K562 (cell line): Measurements from ENCODE around the gene FYB1. TPM values are rescaled to one million over a fixed set of nuclear protein-coding genes. Genes with fewer than 3 reads are reported as not detected.

Source experiments
- ATAC-seq: fragments of 200-7000 bp; cut with Tn5 transposase; 3 replicates; pipeline ENCODE4 v1.9.1; 2020; ENCODE audit warnings: moderate library complexity
- BruUV-seq: library from RNA; stranded (reverse); fragments of 400-500 nt; replicated peaks from 2 replicates; lab custom pipeline; 2021; lab: Mats Ljungman, UMichigan
- CTCF ChIA-PET: fragments of 300-600 bp; formaldehyde crosslinking; extraction: SDS; loops from one replicate; lab custom pipeline; 2021; ENCODE audit warnings: low intra/inter-chr PET ratio; lab: Yijun Ruan, JAX
- POLR2A ChIA-PET: fragments of 300-600, 350-650 bp; sonication (Branson Sonifier 250); formaldehyde crosslinking; extraction: SDS; loops from one replicate; lab custom pipeline; 2021; ENCODE audit warnings: antibody characterized with exemption, inconsistent platforms; lab: Yijun Ruan, JAX
- DNase-seq, 4 experiments: peaks; one replicate each; pipeline versions ENCODE4 v3.0.0 to v3.0.0-alpha.2; 2011 to 2018; ENCODE audit warnings: low spot score in 3 of 4, mixed read lengths in 3 of 4; ENCODE audit errors: extremely low read depth in 1 of 4
- FAIRE-seq: peaks from 2 replicates; lab custom pipeline; 2011; peaks lifted over from hg19 to GRCh38; lab: Jason Lieb, UNC
- H2AFZ ChIP-seq: 2 replicates; pipeline ENCODE4 v1.6.0; 2011; ENCODE audit warnings: low read depth, low read length, control low read depth, inconsistent platforms
- H3K27ac ChIP-seq: fragments of 200-600 bp; 3 replicates; pipeline ENCODE4 v1.8.0; 2011; ENCODE audit warnings: low read depth, mild to moderate bottlenecking, control low read depth, inconsistent platforms, low read length, moderate library complexity, mixed read lengths; ENCODE audit errors: extremely low read depth
- H3K27me3 ChIP-seq, 2 experiments: fragments of 300-600 bp in 1 of 2; 2 replicates in 1 of 2; 3 replicates in 1 of 2; pipeline versions ENCODE4 v1.6.0 to v1.8.0; 2011; ENCODE audit warnings: inconsistent platforms in 2 of 2, low read length in 2 of 2, mild to moderate bottlenecking in 1 of 2, mixed read lengths in 1 of 2, moderate library complexity in 1 of 2; ENCODE audit not compliant: control insufficient read depth in 2 of 2, insufficient read depth in 2 of 2
- H3K36me3 ChIP-seq: fragments of 300-600 bp; 3 replicates; pipeline ENCODE4 v1.8.0; 2011; ENCODE audit warnings: mild to moderate bottlenecking, low read length, inconsistent platforms; ENCODE audit not compliant: control insufficient read depth, insufficient read depth
- H3K4me1 ChIP-seq, 2 experiments: fragments of 200-600 bp in 1 of 2; replicated peaks in 1 of 2; 2 replicates in 1 of 2; 3 replicates in 1 of 2; pipeline versions ENCODE4 v1.5.1 to v1.8.0; 2011; ENCODE audit warnings: inconsistent platforms in 2 of 2, low read length in 2 of 2, mild to moderate bottlenecking in 1 of 2, mixed read lengths in 1 of 2, moderate library complexity in 1 of 2; ENCODE audit not compliant: control insufficient read depth in 2 of 2, insufficient read depth in 2 of 2
- H3K4me2 ChIP-seq: 2 replicates; pipeline ENCODE4 v1.6.1; 2011; ENCODE audit warnings: low read length, control low read depth, inconsistent platforms, mixed read lengths; ENCODE audit not compliant: insufficient read depth
- H3K4me3 ChIP-seq: fragments of 200-600 bp; sonication (generic), shearing (Covaris generic); 2 replicates; pipeline ENCODE4 v1.5.1; 2016; ENCODE audit warnings: control low read depth, inconsistent platforms
- H3K79me2 ChIP-seq: fragments of 200-600 bp; 3 replicates; pipeline ENCODE4 v1.8.0; 2011; ENCODE audit warnings: low read length, inconsistent platforms; ENCODE audit not compliant: control insufficient read depth, insufficient read depth
- H3K9ac ChIP-seq, 2 experiments: 2 replicates each; pipeline versions ENCODE4 v1.6.0 to v1.6.1; 2011; ENCODE audit warnings: low read depth in 2 of 2, low read length in 2 of 2, control low read depth in 1 of 2, inconsistent platforms in 1 of 2, mild to moderate bottlenecking in 1 of 2, mixed read lengths in 1 of 2; ENCODE audit not compliant: insufficient read depth in 1 of 2
- H3K9me1 ChIP-seq: one replicate; pipeline ENCODE4 v1.6.0; 2011; ENCODE audit warnings: inconsistent platforms, mild to moderate bottlenecking, low read length, moderate library complexity; ENCODE audit not compliant: control insufficient read depth, insufficient read depth
- H3K9me3 ChIP-seq: replicated peaks from 2 replicates; pipeline ENCODE4 v1.5.1; 2011; ENCODE audit warnings: low read depth, low read length, inconsistent platforms; ENCODE audit not compliant: control insufficient read depth, insufficient read depth
- H4K20me1 ChIP-seq: replicated peaks from 2 replicates; pipeline ENCODE4 v1.6.1; 2011; ENCODE audit warnings: low read length, inconsistent platforms, mixed read lengths; ENCODE audit not compliant: control insufficient read depth, insufficient read depth
- CEBPB ChIP-seq: fragments of 450-650 bp; IDR thresholded peaks from 2 replicates; pipeline ENCODE4 v1.6.1; 2016; ENCODE audit warnings: missing genetic modification characterization, missing compliant biosample characterization
- HNRNPH1 ChIP-seq: fragments of 200-400 bp; formaldehyde crosslinking; optimal IDR thresholded peaks from 2 replicates; pipeline ENCODE3; 2017; ENCODE audit warnings: low read depth, mild to moderate bottlenecking, low read length, moderate library complexity
- NR4A1 ChIP-seq, 2 experiments: fragments of 250-450 bp in 1 of 2; fragments of 450-650 bp in 1 of 2; sonication (Bioruptor Pico) in 1 of 2; IDR thresholded peaks; 2 replicates each; pipeline versions ENCODE4 v1.4.0 to v1.6.1; 2016 to 2020; ENCODE audit warnings: mild to moderate bottlenecking in 2 of 2, missing compliant biosample characterization in 1 of 2, missing genetic modification characterization in 1 of 2, moderate library complexity in 1 of 2
- TEAD2 ChIP-seq: fragments of 450-650 bp; IDR thresholded peaks from 2 replicates; pipeline ENCODE4 v1.6.1; 2016; ENCODE audit warnings: missing genetic modification characterization, control low read depth, missing compliant biosample characterization
- WGBS: fragments of 100-300 bp; shearing (Covaris generic); methylation state at CpG from one replicate; pipeline ENCODE4 v1.1.6; 2016; ENCODE audit warnings: low coverage, mixed read lengths; ENCODE audit not compliant: insufficient coverage; ENCODE audit errors: missing lambda C conversion rate; 5-methylcytosine and 5-hydroxymethylcytosine counted together
- in situ Hi-C: fragments of 300-500 bp; cut with MboI; formaldehyde crosslinking; loops from 4 replicates; pipeline ENCODE4 v1.15.0; 2018; ENCODE audit warnings: inconsistent platforms, mixed read lengths
- intact Hi-C: fragments of 100-400 bp; cut with micrococcal nuclease; formaldehyde crosslinking; loops from 2 replicates; pipeline ENCODE4 v1.14.2; 2022
- polyA plus RNA-seq, 8 experiments: library from polyadenylated mRNA; depleted of rRNA in 4 of 8; stranded (reverse) in 5 of 8; unstranded in 3 of 8; fragments of >200 nt; fragmentation: Nextera tagmentation in 2 of 8; fragmentation: Illumina TruSeq in 1 of 8; extraction: Ambion mirVana in 2 of 8; extraction: Trizol in 1 of 8; gene quantifications; 2 replicates each; pipeline versions ENCODE4 v1.2.1 to v1.2.3, GENCODE V29; 2011 to 2014; ENCODE audit warnings: inconsistent platforms in 1 of 8, missing spikeins in 1 of 8
- total RNA-seq, 7 experiments: library from RNA; depleted of rRNA in 6 of 7; stranded (reverse); fragments of >200 nt in 6 of 7; fragmentation: Illumina TruSeq in 2 of 7; extraction: Trizol in 2 of 7; gene quantifications; 2 replicates each; pipeline versions ENCODE4 v1.2.1 to v1.2.3, GENCODE V29; 2011 to 2021; ENCODE audit warnings: low replicate concordance in 1 of 7
- TF ChIP-seq, protein P1 (sequence below): IDR thresholded peaks from 2 replicates; pipeline ENCODE4 v1.6.1; 2016; ENCODE audit warnings: missing genetic modification characterization, missing compliant biosample characterization

The FYB1 gene
- total and polyA plus RNA-seq, 9 of the 15 experiments (the other 6 are each of a cell fraction or from before 2014, with no cell fraction given), result 4.7 to 31.5 (median 9.7) TPM

DNA sequence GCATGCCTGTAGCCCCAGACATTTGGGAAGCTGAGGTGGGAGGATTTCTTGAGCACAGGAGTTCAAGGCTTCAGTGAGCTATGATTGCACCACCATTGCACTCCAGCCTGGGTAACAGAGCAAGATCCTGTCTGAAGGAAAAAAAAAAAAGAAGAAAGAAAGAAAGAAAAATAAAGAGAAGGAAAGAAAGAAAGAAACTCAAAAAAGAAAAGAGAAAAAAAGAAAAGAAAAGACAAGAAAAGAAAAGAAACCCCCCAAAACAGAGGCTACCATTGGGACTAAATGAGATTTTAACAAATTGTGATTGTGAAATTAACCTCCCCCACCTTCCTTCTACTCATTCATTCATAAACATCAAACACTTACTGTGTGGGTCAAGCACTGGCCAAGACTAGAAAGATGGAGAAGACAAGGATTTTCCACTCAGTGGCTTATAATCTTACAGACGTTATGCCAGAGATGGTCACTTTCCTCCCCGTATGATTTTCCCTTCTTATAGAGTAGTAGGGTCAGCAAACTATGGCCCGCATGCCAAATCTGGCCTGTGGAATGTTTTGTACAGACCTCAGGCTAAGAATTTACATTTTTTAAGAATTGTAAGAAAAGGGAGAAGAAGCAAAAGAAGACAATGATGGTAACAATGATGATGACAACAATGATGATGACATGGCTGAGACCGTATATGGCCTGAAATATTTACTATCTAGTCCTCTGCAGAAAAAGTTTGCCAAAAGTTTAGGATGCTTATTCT, 1.1 kb upstream of the FYB1 start:
- ATAC-seq (no peak), FAIRE-seq (no peak), DNase-seq (no peak)
- Histone ChIP-seq H3K4me1 (peaks cover 4 to 34% of the 10 kb centered on the region in 2 experiments; a peak in 4 of 5 replicates), H3K4me2 (no peak overlapping the region), H3K4me3 (no peak overlapping the region), H3K9ac (no peak overlapping the region), H3K36me3 (no peaks in the 10 kb centered on the region), H4K20me1 (no peaks in the 10 kb centered on the region), H3K79me2 (no peaks in the 10 kb centered on the region), H3K9me1 (no peaks in the 10 kb centered on the region), H3K27ac (no peak overlapping the region), H2AFZ (no peak overlapping the region), H3K9me3 (no peaks in the 10 kb centered on the region), H3K27me3 (no peaks in the 10 kb centered on the region)
- in situ Hi-C loops (no loop called here), intact Hi-C loops (no loop called here)
- 61% methylated on average over 4 of the region's 4 CpGs for WGBS
- TF ChIP-seq TEAD2 (tag) (no peak), HNRNPH1 (no peak), CEBPB (peak; percentile 21; the same call in 1 of the 2 replicates), NR4A1 (CRISPR knock-in tag; IDR thresholded peaks at IDR 0.05) (no peak), NR4A1 (tag; IDR thresholded peaks at IDR 0.05) (no peak)
- TF ChIP-seq, protein P1, sequence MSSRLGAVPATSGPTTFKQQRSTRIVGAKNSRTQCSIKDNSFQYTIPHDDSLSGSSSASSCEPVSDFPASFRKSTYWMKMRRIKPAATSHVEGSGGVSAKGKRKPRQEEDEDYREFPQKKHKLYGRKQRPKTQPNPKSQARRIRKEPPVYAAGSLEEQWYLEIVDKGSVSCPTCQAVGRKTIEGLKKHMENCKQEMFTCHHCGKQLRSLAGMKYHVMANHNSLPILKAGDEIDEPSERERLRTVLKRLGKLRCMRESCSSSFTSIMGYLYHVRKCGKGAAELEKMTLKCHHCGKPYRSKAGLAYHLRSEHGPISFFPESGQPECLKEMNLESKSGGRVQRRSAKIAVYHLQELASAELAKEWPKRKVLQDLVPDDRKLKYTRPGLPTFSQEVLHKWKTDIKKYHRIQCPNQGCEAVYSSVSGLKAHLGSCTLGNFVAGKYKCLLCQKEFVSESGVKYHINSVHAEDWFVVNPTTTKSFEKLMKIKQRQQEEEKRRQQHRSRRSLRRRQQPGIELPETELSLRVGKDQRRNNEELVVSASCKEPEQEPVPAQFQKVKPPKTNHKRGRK (tag), result peak; percentile 95
- CTCF ChIA-PET, result no interaction called here
- POLR2A ChIA-PET, result no interaction called here
- no TSS peak for BruUV-seq
